ENCODE data around the gene TBX2. TPM values are rescaled to one million over a fixed set of nuclear protein-coding genes. Genes with fewer than 3 reads are reported as not detected.

Gene TBX2
- total RNA-seq, 4 donors from 2014 or later = 2.2 to 3.1 (median 2.8) TPM

DNA sequence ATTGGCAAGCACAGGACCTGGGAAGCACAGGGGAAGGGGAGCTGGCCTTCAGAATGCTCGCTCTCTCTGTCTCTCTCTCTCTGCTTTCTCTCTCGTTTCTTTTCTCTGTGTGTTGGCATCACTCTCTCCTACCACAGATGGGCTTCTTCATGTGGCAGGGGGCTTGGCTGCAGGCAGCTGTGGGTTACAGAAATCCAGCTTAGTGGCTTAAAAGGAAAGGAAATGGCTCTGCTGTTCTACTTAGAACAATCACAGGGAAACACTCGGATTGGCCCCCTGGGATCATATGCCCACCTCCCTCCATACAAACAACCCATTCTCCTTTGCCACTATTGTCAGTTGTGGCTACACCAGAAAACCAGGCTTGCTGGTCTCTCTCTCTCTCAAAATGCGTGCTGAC lies 20.4 kb downstream of the TBX2 start:
- 61% methylated on average over 4 of the region's 4 CpGs for WGBS
- peaks cover 46% of the 10 kb centered on the region for H3K27me3 ChIP-seq

DNA sequence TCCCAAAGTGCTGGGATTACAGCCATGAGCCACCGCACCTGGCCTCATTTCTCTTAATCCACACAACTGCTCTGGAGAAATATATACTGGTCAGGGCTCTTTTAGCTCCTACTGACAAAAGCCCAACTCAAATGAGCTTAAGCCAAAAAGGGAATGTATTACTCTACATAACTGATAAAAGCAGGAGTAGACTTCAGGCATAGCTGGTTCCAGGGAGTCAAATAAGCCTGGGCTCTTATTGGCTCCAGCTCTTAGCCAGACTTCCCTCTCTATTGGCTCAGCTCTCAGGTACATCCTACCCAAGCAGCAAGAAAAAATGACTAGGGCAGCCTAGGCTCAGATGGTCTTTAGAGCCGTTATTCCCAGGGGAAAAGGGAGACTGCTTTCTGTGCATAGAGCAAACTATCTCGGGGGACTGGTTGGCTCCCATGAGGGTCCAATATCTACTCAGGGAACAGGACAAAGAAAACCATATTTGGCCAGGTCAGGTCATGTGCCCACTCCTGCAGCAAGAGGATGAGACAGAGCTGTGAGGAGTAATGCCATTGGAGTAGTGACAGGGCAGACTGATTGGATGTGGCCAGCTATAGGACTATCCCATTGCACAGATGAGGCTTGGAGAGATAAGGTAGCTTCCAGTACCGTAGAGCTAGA lies 21.2 kb downstream of the TBX2 start:
- peaks cover 51% of the 10 kb centered on the region for H3K27me3 ChIP-seq
- no peak overlapping the region for H3K27ac ChIP-seq
- no peak overlapping the region for H3K4me3 ChIP-seq
- TF ChIP-seq, protein P1, sequence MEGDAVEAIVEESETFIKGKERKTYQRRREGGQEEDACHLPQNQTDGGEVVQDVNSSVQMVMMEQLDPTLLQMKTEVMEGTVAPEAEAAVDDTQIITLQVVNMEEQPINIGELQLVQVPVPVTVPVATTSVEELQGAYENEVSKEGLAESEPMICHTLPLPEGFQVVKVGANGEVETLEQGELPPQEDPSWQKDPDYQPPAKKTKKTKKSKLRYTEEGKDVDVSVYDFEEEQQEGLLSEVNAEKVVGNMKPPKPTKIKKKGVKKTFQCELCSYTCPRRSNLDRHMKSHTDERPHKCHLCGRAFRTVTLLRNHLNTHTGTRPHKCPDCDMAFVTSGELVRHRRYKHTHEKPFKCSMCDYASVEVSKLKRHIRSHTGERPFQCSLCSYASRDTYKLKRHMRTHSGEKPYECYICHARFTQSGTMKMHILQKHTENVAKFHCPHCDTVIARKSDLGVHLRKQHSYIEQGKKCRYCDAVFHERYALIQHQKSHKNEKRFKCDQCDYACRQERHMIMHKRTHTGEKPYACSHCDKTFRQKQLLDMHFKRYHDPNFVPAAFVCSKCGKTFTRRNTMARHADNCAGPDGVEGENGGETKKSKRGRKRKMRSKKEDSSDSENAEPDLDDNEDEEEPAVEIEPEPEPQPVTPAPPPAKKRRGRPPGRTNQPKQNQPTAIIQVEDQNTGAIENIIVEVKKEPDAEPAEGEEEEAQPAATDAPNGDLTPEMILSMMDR (IDR thresholded peaks at IDR 0.05) = no peak
- TF ChIP-seq POLR2AphosphoS5 (IDR thresholded peaks at IDR 0.05) (no peak), EP300 (IDR thresholded peaks at IDR 0.05) (no peak), POLR2A (IDR thresholded peaks at IDR 0.05) (no peak)
- no peaks in the 10 kb centered on the region for H3K9me3 ChIP-seq
- 87% methylated on average over 4 of the region's 4 CpGs for WGBS
- H3K36me3 ChIP-seq = no peaks in the 10 kb centered on the region
- peaks cover 7% of the 10 kb centered on the region for H3K4me1 ChIP-seq
- DNase-seq (ENCODE audit: low spot score in 2 of 2) = no peak

More for the DNA sequence above, 20.4 kb downstream of the TBX2 start:
- TF ChIP-seq EP300 (IDR thresholded peaks at IDR 0.05) (no peak), POLR2A (IDR thresholded peaks at IDR 0.05) (no peak), POLR2AphosphoS5 (IDR thresholded peaks at IDR 0.05) (no peak)
- TF ChIP-seq, protein P1 (IDR thresholded peaks at IDR 0.05) = no peak
- no peak for DNase-seq (ENCODE audit: low spot score in 2 of 2)
- H3K4me3 ChIP-seq = no peak overlapping the region
- no peaks in the 10 kb centered on the region for H3K9me3 ChIP-seq
- H3K27ac ChIP-seq = no peak overlapping the region
- H3K4me1 ChIP-seq = peaks cover 7% of the 10 kb centered on the region
- H3K36me3 ChIP-seq = no peaks in the 10 kb centered on the region

DNA sequence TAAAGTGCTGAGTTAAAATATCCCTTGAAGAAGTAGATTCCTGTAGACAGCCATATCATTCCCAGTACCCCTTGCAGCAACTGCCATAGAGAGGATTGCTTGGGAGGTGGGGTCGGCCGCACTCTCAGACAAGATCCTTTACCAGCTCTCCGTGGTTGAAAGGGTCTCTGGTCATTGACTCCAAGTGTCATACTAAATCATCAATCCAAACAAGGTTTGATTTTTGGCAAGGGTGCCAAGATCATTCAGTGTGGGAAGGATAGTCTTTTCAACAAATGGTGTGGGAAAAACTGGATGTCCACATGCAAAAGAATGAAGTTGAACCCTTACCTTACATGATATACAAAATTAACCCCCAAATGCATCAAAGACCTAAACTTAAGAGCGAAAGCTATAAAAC lies 21.8 kb downstream of the TBX2 start:
- peaks cover 7% of the 10 kb centered on the region for H3K4me1 ChIP-seq
- H3K4me3 ChIP-seq = no peak overlapping the region
- H3K36me3 ChIP-seq = no peaks in the 10 kb centered on the region
- no peak for TF ChIP-seq POLR2A (IDR thresholded peaks at IDR 0.05)
- no peak for TF ChIP-seq POLR2AphosphoS5 (IDR thresholded peaks at IDR 0.05)
- TF ChIP-seq EP300 (IDR thresholded peaks at IDR 0.05) = no peak
- TF ChIP-seq, protein P1 (IDR thresholded peaks at IDR 0.05) = no peak
- no peak for DNase-seq (ENCODE audit: low spot score in 2 of 2)
- no peak overlapping the region for H3K27ac ChIP-seq
- peaks cover 51% of the 10 kb centered on the region for H3K27me3 ChIP-seq
- H3K9me3 ChIP-seq = no peaks in the 10 kb centered on the region
- 84% methylated on average over 4 of the region's 4 CpGs for WGBS

DNA sequence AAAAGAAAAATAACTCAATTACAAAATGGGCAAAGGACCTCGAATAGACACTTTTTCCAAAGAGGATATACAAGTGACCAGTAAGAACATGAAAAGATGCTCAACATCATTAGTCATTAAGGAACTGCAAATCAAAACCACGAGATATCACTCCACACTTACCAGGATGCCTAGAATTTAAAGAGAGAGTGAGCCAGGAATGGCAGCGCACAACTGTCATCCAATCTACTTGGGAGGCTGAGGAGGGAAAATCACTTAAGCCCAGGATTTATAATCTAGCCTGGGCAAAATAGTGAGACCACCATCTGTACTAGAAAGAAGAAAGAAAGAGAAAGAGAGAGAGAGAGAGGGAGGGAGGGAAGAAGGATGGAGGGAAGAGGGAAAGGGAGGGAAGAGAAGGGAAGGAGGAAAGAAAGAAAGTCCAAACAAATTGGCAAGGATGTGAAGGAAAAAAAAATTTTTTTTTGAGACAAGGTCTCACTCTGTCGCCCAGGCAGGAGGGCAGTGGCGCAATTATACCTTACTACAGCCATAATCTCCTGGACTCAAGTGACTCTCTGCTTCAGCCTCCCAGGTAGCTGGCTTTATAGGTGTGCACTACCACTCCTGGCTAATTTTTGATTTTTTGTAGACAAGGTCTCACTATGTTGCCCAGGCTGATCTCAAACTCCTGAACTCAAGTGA lies 22.6 kb downstream of the TBX2 start:
- no peak overlapping the region for H3K4me3 ChIP-seq
- H3K27ac ChIP-seq = no peak overlapping the region
- H3K36me3 ChIP-seq = no peaks in the 10 kb centered on the region
- H3K4me1 ChIP-seq = no peaks in the 10 kb centered on the region
- 70% methylated on average over 5 of the region's 5 CpGs for WGBS
- H3K9me3 ChIP-seq = no peaks in the 10 kb centered on the region
- no peak for DNase-seq (ENCODE audit: low spot score in 2 of 2)
- TF ChIP-seq, protein P1 (IDR thresholded peaks at IDR 0.05) = no peak
- TF ChIP-seq POLR2AphosphoS5 (IDR thresholded peaks at IDR 0.05) = no peak
- no peak for TF ChIP-seq EP300 (IDR thresholded peaks at IDR 0.05)
- TF ChIP-seq POLR2A (IDR thresholded peaks at IDR 0.05) = no peak
- H3K27me3 ChIP-seq = peaks cover 56% of the 10 kb centered on the region

DNA sequence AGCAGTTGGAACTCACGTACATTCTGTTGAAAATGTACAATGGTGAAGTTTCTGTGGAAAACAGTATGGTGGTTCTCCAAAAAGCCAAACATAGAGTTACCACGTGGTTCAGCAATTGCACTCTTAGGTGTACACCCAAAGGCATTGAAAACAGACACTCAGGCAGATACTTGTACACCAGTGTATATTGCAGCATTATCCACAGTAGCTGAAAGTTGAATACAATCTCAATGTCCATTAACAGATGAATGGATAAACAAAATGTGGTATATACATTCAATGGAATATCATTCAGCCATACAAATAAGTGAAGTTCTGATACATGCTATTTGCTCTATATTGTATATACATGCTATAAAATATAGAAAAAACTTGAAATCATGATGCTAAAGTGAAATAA lies 23.2 kb downstream of the TBX2 start:
- H3K27me3 ChIP-seq = peaks cover 56% of the 10 kb centered on the region
- no peak overlapping the region for H3K4me3 ChIP-seq
- WGBS = 41% methylated on average over 2 of the region's 2 CpGs
- no peaks in the 10 kb centered on the region for H3K9me3 ChIP-seq
- H3K4me1 ChIP-seq = no peaks in the 10 kb centered on the region
- TF ChIP-seq EP300 (IDR thresholded peaks at IDR 0.05) = no peak
- no peak for TF ChIP-seq POLR2AphosphoS5 (IDR thresholded peaks at IDR 0.05)
- TF ChIP-seq POLR2A (IDR thresholded peaks at IDR 0.05) = no peak
- TF ChIP-seq, protein P1 (IDR thresholded peaks at IDR 0.05) = no peak
- no peak overlapping the region for H3K27ac ChIP-seq
- no peak for DNase-seq (ENCODE audit: low spot score in 2 of 2)
- no peaks in the 10 kb centered on the region for H3K36me3 ChIP-seq

Data from suprapubic skin (tissue), 4 donors.